Transverse colon (tissue), 4 donors: ENCODE results near the gene LRRC4C. TPM values are rescaled to one million over a fixed set of nuclear protein-coding genes. Genes with fewer than 3 reads are reported as not detected.

Experiments used
- DNase-seq: peaks from one replicate; pipeline ENCODE4 v3.0.0-alpha.2; 2019
- H3K27ac ChIP-seq, 4 donors: fragments of 200-600 bp; sonication (generic); 2 replicates each; pipeline ENCODE4 v1.5.1; 2016 to 2018; ENCODE audit warnings: inconsistent platforms in 4 of 4
- H3K27me3 ChIP-seq: fragments of 200-600 bp; sonication (generic); 2 replicates; pipeline ENCODE4 v1.5.1; 2017; ENCODE audit warnings: inconsistent platforms
- H3K36me3 ChIP-seq, 4 donors: fragments of 200-600 bp; sonication (generic); 2 replicates each; pipeline ENCODE4 v1.5.1; 2017 to 2019; ENCODE audit warnings: inconsistent platforms in 4 of 4
- H3K4me1 ChIP-seq, 4 donors: fragments of 200-600 bp; sonication (generic); 2 replicates each; pipeline ENCODE4 v1.5.1; 2017 to 2020; ENCODE audit warnings: inconsistent platforms in 4 of 4
- H3K4me3 ChIP-seq, 4 donors: fragments of 200-600 bp; sonication (generic); 1 replicate in 1 of 4; 2 replicates in 3 of 4; pipeline versions ENCODE4 v1.5.1 to v1.6.1; 2017 to 2019; ENCODE audit warnings: inconsistent platforms in 4 of 4
- H3K9me3 ChIP-seq, 2 donors: fragments of 200-600 bp; sonication (generic); 2 replicates each; pipeline ENCODE4 v1.5.1; 2017 to 2019; ENCODE audit warnings: inconsistent platforms in 2 of 2
- CTCF ChIP-seq, 5 experiments: fragments of 200-600 bp in 3 of 5; fragments of 450-650 bp in 2 of 5; sonication (generic) in 3 of 5; IDR thresholded peaks; 1 replicate in 2 of 5; 2 replicates in 3 of 5; pipeline ENCODE4 v1.5.1; 2016 to 2017; ENCODE audit warnings: antibody characterized with exemption in 5 of 5, inconsistent platforms in 3 of 5, mild to moderate bottlenecking in 2 of 5, moderate library complexity in 1 of 5
- EP300 ChIP-seq: sonication (generic); formaldehyde crosslinking; IDR thresholded peaks from one replicate; pipeline ENCODE4 v1.6.1; 2017; ENCODE audit warnings: antibody characterized with exemption, low read depth
- POLR2A ChIP-seq: fragments of 450-650 bp; IDR thresholded peaks from one replicate; pipeline ENCODE4 v1.6.1; 2016; ENCODE audit warnings: antibody characterized with exemption, mild to moderate bottlenecking, moderate library complexity
- POLR2AphosphoS5 ChIP-seq, 3 donors: sonication (generic); formaldehyde crosslinking; IDR thresholded peaks; one replicate each; pipeline ENCODE4 v1.6.1; 2016; ENCODE audit warnings: antibody characterized with exemption in 3 of 3
- WGBS, 2 donors: methylation state at CpG; one replicate each; pipeline ENCODE4 v1.1.5; 2018; ENCODE audit warnings: low coverage in 1 of 2; 5-methylcytosine and 5-hydroxymethylcytosine counted together
- in situ Hi-C, 4 donors: fragments of 200-750 bp; cut with MboI; loops; one replicate each; pipeline versions ENCODE4 v1.15.0 to v1.15.1; 2017; ENCODE audit warnings: low sequenced_read_pairs in 3 of 4, low pct_ligation_motif_present in 1 of 4, low pct_unique_long_range_greater_than_20kb in 1 of 4
- intact Hi-C: fragments of 100-400 bp; cut with DNase I; formaldehyde crosslinking; loops from one replicate; pipeline ENCODE4 v1.15.1; 2023; ENCODE audit warnings: low total_unique reads
- total RNA-seq, 4 donors: library from RNA; depleted of rRNA; stranded (reverse); fragments of >200 nt; gene quantifications; one replicate each; pipeline ENCODE4 v1.1.0, GENCODE V29; 2016

The LRRC4C gene
- total RNA-seq, 4 donors from 2014 or later: 0.55 to 1.9 (median 0.64) TPM; not detected in 1

- Histone ChIP-seq H3K27me3 (no peaks in the 10 kb centered on the region), H3K9me3 (no peaks in the 10 kb centered on the region), H3K27ac (no peak overlapping the region), H3K4me3 (no peak overlapping the region), H3K36me3 (no peaks in the 10 kb centered on the region), H3K4me1 (no peaks in the 10 kb centered on the region)
- no peak for DNase-seq
- TF ChIP-seq EP300: no peak
- no peak for TF ChIP-seq POLR2AphosphoS5 (IDR thresholded peaks at IDR 0.05)
- no peak for TF ChIP-seq POLR2A
- TF ChIP-seq CTCF (IDR thresholded peaks at IDR 0.05): no peak
- in situ Hi-C loops: no loop called here
- intact Hi-C loops: no loop called here
- WGBS, 2 donors: 17 to 47% methylated on average over 1 to 2 of the region's 2 CpGs
These were observed 56.0 kb downstream of the LRRC4C start for GRCh38 chr11:41403458-41403857.

- no peaks in the 10 kb centered on the region for H3K4me1 ChIP-seq
- intact Hi-C loops: no loop called here
- no peaks in the 10 kb centered on the region for H3K27me3 ChIP-seq
- H3K4me3 ChIP-seq: no peak overlapping the region
- H3K27ac ChIP-seq: no peak overlapping the region
- no peaks in the 10 kb centered on the region for H3K9me3 ChIP-seq
- no peaks in the 10 kb centered on the region for H3K36me3 ChIP-seq
- DNase-seq: no peak
- no peak for TF ChIP-seq POLR2AphosphoS5 (IDR thresholded peaks at IDR 0.05)
- no peak for TF ChIP-seq POLR2A
- no peak for TF ChIP-seq EP300
- no peak for TF ChIP-seq CTCF (IDR thresholded peaks at IDR 0.05)
- in situ Hi-C loops: no loop called here
- 86 to 92% methylated on average over 1 of the region's 1 CpG for WGBS, 2 donors
These were observed 58.6 kb downstream of the LRRC4C start for GRCh38 chr11:41400819-41401382.

GRCh38 chr11:41400124-41400523 lies 59.3 kb downstream of the LRRC4C start:
- Histone ChIP-seq H3K27ac (no peak overlapping the region), H3K36me3 (no peaks in the 10 kb centered on the region), H3K27me3 (no peaks in the 10 kb centered on the region), H3K9me3 (no peaks in the 10 kb centered on the region), H3K4me3 (no peak overlapping the region), H3K4me1 (no peaks in the 10 kb centered on the region)
- intact Hi-C loops (no loop called here), in situ Hi-C loops (no loop called here)
- DNase-seq: no peak
- TF ChIP-seq POLR2AphosphoS5 (IDR thresholded peaks at IDR 0.05) (no peak), POLR2A (no peak), EP300 (no peak), CTCF (IDR thresholded peaks at IDR 0.05) (no peak)
- 19 to 30% methylated on average over 4 of the region's 4 CpGs for WGBS, 2 donors

GRCh38 chr11:41399323-41399722 lies 60.1 kb downstream of the LRRC4C start:
- 49 to 65% methylated on average over 2 of the region's 2 CpGs for WGBS, 2 donors

GRCh38 chr11:41398175-41398574 lies 61.3 kb downstream of the LRRC4C start:
- Histone ChIP-seq H3K9me3 (no peaks in the 10 kb centered on the region), H3K4me1 (no peaks in the 10 kb centered on the region), H3K36me3 (no peaks in the 10 kb centered on the region), H3K27me3 (no peaks in the 10 kb centered on the region), H3K27ac (no peak overlapping the region), H3K4me3 (no peak overlapping the region)
- intact Hi-C loops: no loop called here
- WGBS, 2 donors: 73 to 74% methylated on average over 3 of the region's 3 CpGs
- in situ Hi-C loops: no loop called here
- no peak for DNase-seq
- TF ChIP-seq POLR2A: no peak

More at GRCh38 chr11:41399323-41399722, 60.1 kb downstream of the LRRC4C start:
- no peak overlapping the region for H3K4me3 ChIP-seq
- no peaks in the 10 kb centered on the region for H3K9me3 ChIP-seq
- in situ Hi-C loops: no loop called here
- H3K27ac ChIP-seq: no peak overlapping the region
- H3K36me3 ChIP-seq: no peaks in the 10 kb centered on the region
- intact Hi-C loops: no loop called here
- no peak for TF ChIP-seq POLR2A
- no peaks in the 10 kb centered on the region for H3K27me3 ChIP-seq
- DNase-seq: no peak
- H3K4me1 ChIP-seq: no peaks in the 10 kb centered on the region
